Loucy (cell line): ENCODE results near the gene SLC6A18.

Experiments
- H2AFZ ChIP-seq: fragments of 200-600 bp; sonication (generic); 2 replicates; pipeline ENCODE4 v1.6.0; 2016; ENCODE audit warnings: antibody characterized with exemption, mild to moderate bottlenecking, low read length, moderate library complexity
- H3F3A ChIP-seq: fragments of 200-600 bp; 2 replicates; pipeline ENCODE4 v1.6.0; 2016; ENCODE audit warnings: antibody characterized with exemption, low read depth, mild to moderate bottlenecking
- H3K27me3 ChIP-seq: fragments of 200-600 bp; sonication (generic); 2 replicates; pipeline ENCODE4 v1.6.1; 2014; ENCODE audit warnings: low read length, mild to moderate bottlenecking; ENCODE audit not compliant: insufficient read depth, poor library complexity, severe bottlenecking
- H3K36me3 ChIP-seq: fragments of 200-600 bp; sonication (generic); 2 replicates; pipeline ENCODE4 v1.6.1; 2016; ENCODE audit warnings: low read length; ENCODE audit not compliant: insufficient read depth
- H3K4me1 ChIP-seq: fragments of 200-600 bp; sonication (generic); 2 replicates; pipeline ENCODE4 v1.5.1; 2014; ENCODE audit warnings: low read length, mild to moderate bottlenecking; ENCODE audit not compliant: insufficient read depth, poor library complexity, severe bottlenecking
- H3K4me2 ChIP-seq: fragments of 200-600 bp; sonication (generic); 2 replicates; pipeline ENCODE4 v1.6.0; 2014; ENCODE audit warnings: antibody characterized with exemption, low read length, low read depth, mild to moderate bottlenecking; ENCODE audit not compliant: poor library complexity, severe bottlenecking
- H3K4me3 ChIP-seq: fragments of 200-600 bp; sonication (generic); 2 replicates; pipeline ENCODE4 v1.5.1; 2014; ENCODE audit warnings: low read length, mild to moderate bottlenecking, mixed read lengths; ENCODE audit not compliant: poor library complexity, severe bottlenecking
- H3K79me2 ChIP-seq: fragments of 200-600 bp; sonication (generic); 2 replicates; pipeline ENCODE4 v1.6.1; 2014; ENCODE audit warnings: low read length; ENCODE audit not compliant: insufficient read depth
- H3K9ac ChIP-seq: fragments of 200-600 bp; sonication (generic); 2 replicates; pipeline ENCODE4 v1.6.0; 2014; ENCODE audit warnings: mild to moderate bottlenecking, low read depth, low read length, moderate library complexity; ENCODE audit not compliant: poor library complexity, severe bottlenecking
- H3K9me2 ChIP-seq: fragments of 200-600 bp; sonication (generic); replicated peaks from 2 replicates; pipeline ENCODE4 v1.6.1; 2016; ENCODE audit warnings: low read depth, low read length, mixed read lengths
- H3K9me3 ChIP-seq: fragments of 200-600 bp; sonication (generic); 2 replicates; pipeline ENCODE4 v1.6.1; 2014; ENCODE audit warnings: mild to moderate bottlenecking, antibody characterized with exemption, low read length, low read depth; ENCODE audit not compliant: insufficient read depth
- H4K20me1 ChIP-seq: fragments of 200-600 bp; sonication (generic); 2 replicates; pipeline ENCODE4 v1.6.0; 2014; ENCODE audit warnings: antibody characterized with exemption, low read length, mild to moderate bottlenecking; ENCODE audit not compliant: insufficient read depth, poor library complexity, severe bottlenecking
- EZH2phosphoT487 ChIP-seq: fragments of 200-600 bp; IDR thresholded peaks from 2 replicates; pipeline ENCODE4 v1.6.1; 2018; ENCODE audit warnings: antibody characterized with exemption, mild to moderate bottlenecking, moderate library complexity, borderline replicate concordance
- TF ChIP-seq, protein P1 (sequence below): fragments of 200-600 bp; sonication (generic); conservative IDR thresholded peaks from 2 replicates; pipeline ENCODE4 v1.5.1; 2014; ENCODE audit warnings: mild to moderate bottlenecking, antibody characterized with exemption, low read length

SLC6A18 gene

DNA sequence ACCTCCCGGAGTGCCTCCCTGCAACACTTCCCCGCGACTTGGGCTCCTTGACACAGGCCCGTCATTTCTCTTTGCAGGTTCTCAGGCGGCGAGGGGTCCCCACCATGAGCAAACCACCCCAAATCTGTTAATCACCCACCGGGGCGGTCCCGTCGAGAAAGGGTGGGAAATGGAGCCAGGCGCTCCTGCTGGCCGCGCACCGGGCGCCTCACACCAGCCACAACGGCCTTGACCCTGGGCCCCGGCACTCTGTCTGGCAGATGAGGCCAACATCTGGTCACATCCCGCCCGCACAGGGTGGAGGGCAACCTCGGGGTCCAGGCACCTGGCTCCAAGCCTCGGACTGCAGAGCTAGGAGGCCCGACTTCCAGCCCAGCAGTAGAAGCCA lies 70.5 kb downstream of the SLC6A18 start:
- H3K36me3 ChIP-seq = no peaks in the 10 kb centered on the region
- no peaks in the 10 kb centered on the region for H3F3A ChIP-seq
- H3K4me3 ChIP-seq = no peak overlapping the region
- peaks cover 19% of the 10 kb centered on the region for H3K4me1 ChIP-seq
- H3K79me2 ChIP-seq = peaks cover 5% of the 10 kb centered on the region; the same call in 1 of the 2 replicates
- no peak for TF ChIP-seq EZH2phosphoT487
- TF ChIP-seq, protein P1, sequence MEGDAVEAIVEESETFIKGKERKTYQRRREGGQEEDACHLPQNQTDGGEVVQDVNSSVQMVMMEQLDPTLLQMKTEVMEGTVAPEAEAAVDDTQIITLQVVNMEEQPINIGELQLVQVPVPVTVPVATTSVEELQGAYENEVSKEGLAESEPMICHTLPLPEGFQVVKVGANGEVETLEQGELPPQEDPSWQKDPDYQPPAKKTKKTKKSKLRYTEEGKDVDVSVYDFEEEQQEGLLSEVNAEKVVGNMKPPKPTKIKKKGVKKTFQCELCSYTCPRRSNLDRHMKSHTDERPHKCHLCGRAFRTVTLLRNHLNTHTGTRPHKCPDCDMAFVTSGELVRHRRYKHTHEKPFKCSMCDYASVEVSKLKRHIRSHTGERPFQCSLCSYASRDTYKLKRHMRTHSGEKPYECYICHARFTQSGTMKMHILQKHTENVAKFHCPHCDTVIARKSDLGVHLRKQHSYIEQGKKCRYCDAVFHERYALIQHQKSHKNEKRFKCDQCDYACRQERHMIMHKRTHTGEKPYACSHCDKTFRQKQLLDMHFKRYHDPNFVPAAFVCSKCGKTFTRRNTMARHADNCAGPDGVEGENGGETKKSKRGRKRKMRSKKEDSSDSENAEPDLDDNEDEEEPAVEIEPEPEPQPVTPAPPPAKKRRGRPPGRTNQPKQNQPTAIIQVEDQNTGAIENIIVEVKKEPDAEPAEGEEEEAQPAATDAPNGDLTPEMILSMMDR = no peak
- no peak overlapping the region for H3K4me2 ChIP-seq
- H3K9me2 ChIP-seq = no peaks in the 10 kb centered on the region
- no peaks in the 10 kb centered on the region for H3K27me3 ChIP-seq
- no peak overlapping the region for H2AFZ ChIP-seq
- H3K9me3 ChIP-seq = no peaks in the 10 kb centered on the region
- no peak overlapping the region for H3K9ac ChIP-seq
- H4K20me1 ChIP-seq = no peaks in the 10 kb centered on the region
